ENCODE data around the gene THSD7B.

Gene THSD7B

GRCh38 chr2:136919682-136920081 lies 154.3 kb downstream of the THSD7B start:
- H3K9me3 ChIP-seq (ENCODE audit: control insufficient read depth, low read length), result no peaks in the 10 kb centered on the region
- no peak overlapping the region for H3K27ac ChIP-seq (ENCODE audit: insufficient read depth, low read length, poor library complexity, severe bottlenecking)
- H3K4me3 ChIP-seq (ENCODE audit: insufficient read depth, low read depth, low read length, poor library complexity, severe bottlenecking), result no peak overlapping the region
- H3K36me3 ChIP-seq (ENCODE audit: control insufficient read depth, insufficient read depth, low read length), result no peaks in the 10 kb centered on the region
- no peaks in the 10 kb centered on the region for H3K27me3 ChIP-seq (replicated peaks; ENCODE audit: control insufficient read depth, insufficient read depth, low read length, poor library complexity, severe bottlenecking)
- H3K4me1 ChIP-seq (ENCODE audit: control insufficient read depth, insufficient read depth, low read length, poor library complexity, severe bottlenecking), result no peaks in the 10 kb centered on the region
- no peak for DNase-seq

GRCh38 chr2:136920652-136921333 lies 155.4 kb downstream of the THSD7B start:
- Histone ChIP-seq H3K27me3 (replicated peaks; ENCODE audit: control insufficient read depth, insufficient read depth, low read length, poor library complexity, severe bottlenecking) (no peaks in the 10 kb centered on the region), H3K4me1 (ENCODE audit: control insufficient read depth, insufficient read depth, low read length, poor library complexity, severe bottlenecking) (no peaks in the 10 kb centered on the region), H3K36me3 (ENCODE audit: control insufficient read depth, insufficient read depth, low read length) (no peaks in the 10 kb centered on the region), H3K4me3 (ENCODE audit: insufficient read depth, low read depth, low read length, poor library complexity, severe bottlenecking) (no peak overlapping the region), H3K27ac (ENCODE audit: insufficient read depth, low read length, poor library complexity, severe bottlenecking) (no peak overlapping the region), H3K9me3 (ENCODE audit: control insufficient read depth, low read length) (no peaks in the 10 kb centered on the region)
- DNase-seq, result no peak

- no peaks in the 10 kb centered on the region for H3K36me3 ChIP-seq (ENCODE audit: control insufficient read depth, insufficient read depth, low read length)
- H3K27ac ChIP-seq (ENCODE audit: insufficient read depth, low read length, poor library complexity, severe bottlenecking), result no peak overlapping the region
- H3K4me3 ChIP-seq (ENCODE audit: insufficient read depth, low read depth, low read length, poor library complexity, severe bottlenecking), result no peak overlapping the region
- H3K4me1 ChIP-seq (ENCODE audit: control insufficient read depth, insufficient read depth, low read length, poor library complexity, severe bottlenecking), result no peaks in the 10 kb centered on the region
- no peak for DNase-seq
- H3K9me3 ChIP-seq (ENCODE audit: control insufficient read depth, low read length), result no peaks in the 10 kb centered on the region
- no peaks in the 10 kb centered on the region for H3K27me3 ChIP-seq (replicated peaks; ENCODE audit: control insufficient read depth, insufficient read depth, low read length, poor library complexity, severe bottlenecking)
These were observed 161.8 kb downstream of the THSD7B start for GRCh38 chr2:136927156-136927555.

GRCh38 chr2:136929531-136929930 lies 164.2 kb downstream of the THSD7B start:
- H3K27me3 ChIP-seq (replicated peaks; ENCODE audit: control insufficient read depth, insufficient read depth, low read length, poor library complexity, severe bottlenecking), result no peaks in the 10 kb centered on the region
- H3K4me3 ChIP-seq (ENCODE audit: insufficient read depth, low read depth, low read length, poor library complexity, severe bottlenecking), result no peak overlapping the region
- no peak for DNase-seq
- H3K36me3 ChIP-seq (ENCODE audit: control insufficient read depth, insufficient read depth, low read length), result no peaks in the 10 kb centered on the region
- H3K9me3 ChIP-seq (ENCODE audit: control insufficient read depth, low read length), result no peaks in the 10 kb centered on the region
- no peaks in the 10 kb centered on the region for H3K4me1 ChIP-seq (ENCODE audit: control insufficient read depth, insufficient read depth, low read length, poor library complexity, severe bottlenecking)
- H3K27ac ChIP-seq (ENCODE audit: insufficient read depth, low read length, poor library complexity, severe bottlenecking), result no peak overlapping the region

GRCh38 chr2:136932700-136933099 lies 167.4 kb downstream of the THSD7B start:
- H3K27me3 ChIP-seq (replicated peaks; ENCODE audit: control insufficient read depth, insufficient read depth, low read length, poor library complexity, severe bottlenecking), result no peaks in the 10 kb centered on the region
- no peak overlapping the region for H3K4me3 ChIP-seq (ENCODE audit: insufficient read depth, low read depth, low read length, poor library complexity, severe bottlenecking)
- no peaks in the 10 kb centered on the region for H3K36me3 ChIP-seq (ENCODE audit: control insufficient read depth, insufficient read depth, low read length)
- no peak for DNase-seq
- H3K27ac ChIP-seq (ENCODE audit: insufficient read depth, low read length, poor library complexity, severe bottlenecking), result no peak overlapping the region
- H3K4me1 ChIP-seq (ENCODE audit: control insufficient read depth, insufficient read depth, low read length, poor library complexity, severe bottlenecking), result no peaks in the 10 kb centered on the region
- no peaks in the 10 kb centered on the region for H3K9me3 ChIP-seq (ENCODE audit: control insufficient read depth, low read length)

- Histone ChIP-seq H3K27me3 (replicated peaks; ENCODE audit: control insufficient read depth, insufficient read depth, low read length, poor library complexity, severe bottlenecking) (no peaks in the 10 kb centered on the region), H3K4me3 (ENCODE audit: insufficient read depth, low read depth, low read length, poor library complexity, severe bottlenecking) (no peak overlapping the region), H3K36me3 (ENCODE audit: control insufficient read depth, insufficient read depth, low read length) (no peaks in the 10 kb centered on the region)
These were observed 169.8 kb downstream of the THSD7B start for GRCh38 chr2:136935119-136935518.

GRCh38 chr2:136956050-136956449 lies 190.7 kb downstream of the THSD7B start:
- Histone ChIP-seq H3K27me3 (replicated peaks; ENCODE audit: control insufficient read depth, insufficient read depth, low read length, poor library complexity, severe bottlenecking) (no peaks in the 10 kb centered on the region), H3K9me3 (ENCODE audit: control insufficient read depth, low read length) (no peaks in the 10 kb centered on the region), H3K4me1 (ENCODE audit: control insufficient read depth, insufficient read depth, low read length, poor library complexity, severe bottlenecking) (no peaks in the 10 kb centered on the region), H3K36me3 (ENCODE audit: control insufficient read depth, insufficient read depth, low read length) (no peaks in the 10 kb centered on the region), H3K27ac (ENCODE audit: insufficient read depth, low read length, poor library complexity, severe bottlenecking) (no peak overlapping the region), H3K4me3 (ENCODE audit: insufficient read depth, low read depth, low read length, poor library complexity, severe bottlenecking) (no peak overlapping the region)
- DNase-seq, result no peak

More at GRCh38 chr2:136935119-136935518, 169.8 kb downstream of the THSD7B start:
- H3K9me3 ChIP-seq (ENCODE audit: control insufficient read depth, low read length), result no peaks in the 10 kb centered on the region
- H3K4me1 ChIP-seq (ENCODE audit: control insufficient read depth, insufficient read depth, low read length, poor library complexity, severe bottlenecking), result no peaks in the 10 kb centered on the region
- H3K27ac ChIP-seq (ENCODE audit: insufficient read depth, low read length, poor library complexity, severe bottlenecking), result no peak overlapping the region
- DNase-seq, result no peak

GRCh38 chr2:136957044-136957443 lies 191.7 kb downstream of the THSD7B start:
- Histone ChIP-seq H3K9me3 (ENCODE audit: control insufficient read depth, low read length) (no peaks in the 10 kb centered on the region), H3K36me3 (ENCODE audit: control insufficient read depth, insufficient read depth, low read length) (no peaks in the 10 kb centered on the region), H3K4me3 (ENCODE audit: insufficient read depth, low read depth, low read length, poor library complexity, severe bottlenecking) (no peak overlapping the region), H3K27me3 (replicated peaks; ENCODE audit: control insufficient read depth, insufficient read depth, low read length, poor library complexity, severe bottlenecking) (no peaks in the 10 kb centered on the region), H3K4me1 (ENCODE audit: control insufficient read depth, insufficient read depth, low read length, poor library complexity, severe bottlenecking) (no peaks in the 10 kb centered on the region), H3K27ac (ENCODE audit: insufficient read depth, low read length, poor library complexity, severe bottlenecking) (no peak overlapping the region)
- DNase-seq, result no peak

- Histone ChIP-seq H3K27me3 (replicated peaks; ENCODE audit: control insufficient read depth, insufficient read depth, low read length, poor library complexity, severe bottlenecking) (no peaks in the 10 kb centered on the region), H3K36me3 (ENCODE audit: control insufficient read depth, insufficient read depth, low read length) (no peaks in the 10 kb centered on the region), H3K4me1 (ENCODE audit: control insufficient read depth, insufficient read depth, low read length, poor library complexity, severe bottlenecking) (no peaks in the 10 kb centered on the region), H3K4me3 (ENCODE audit: insufficient read depth, low read depth, low read length, poor library complexity, severe bottlenecking) (no peak overlapping the region), H3K9me3 (ENCODE audit: control insufficient read depth, low read length) (no peaks in the 10 kb centered on the region), H3K27ac (ENCODE audit: insufficient read depth, low read length, poor library complexity, severe bottlenecking) (no peak overlapping the region)
- no peak for DNase-seq
These were observed 196.9 kb downstream of the THSD7B start for GRCh38 chr2:136962105-136962725.

GRCh38 chr2:136966485-136966884 lies 201.1 kb downstream of the THSD7B start:
- no peaks in the 10 kb centered on the region for H3K4me1 ChIP-seq (ENCODE audit: control insufficient read depth, insufficient read depth, low read length, poor library complexity, severe bottlenecking)
- H3K27me3 ChIP-seq (replicated peaks; ENCODE audit: control insufficient read depth, insufficient read depth, low read length, poor library complexity, severe bottlenecking), result no peaks in the 10 kb centered on the region
- H3K9me3 ChIP-seq (ENCODE audit: control insufficient read depth, low read length), result no peaks in the 10 kb centered on the region
- DNase-seq, result no peak
- no peak overlapping the region for H3K27ac ChIP-seq (ENCODE audit: insufficient read depth, low read length, poor library complexity, severe bottlenecking)
- H3K4me3 ChIP-seq (ENCODE audit: insufficient read depth, low read depth, low read length, poor library complexity, severe bottlenecking), result no peak overlapping the region
- H3K36me3 ChIP-seq (ENCODE audit: control insufficient read depth, insufficient read depth, low read length), result no peaks in the 10 kb centered on the region
